CD4-positive, alpha-beta T cell treated with Interleukin-4 for 1 hour (primary cell): ENCODE data around the gene CSTPP1.

Source experiments
- DNase-seq, 2 donors: peaks; one replicate each; pipeline ENCODE4 v3.0.0-alpha.2; 2020 to 2022

The CSTPP1 gene

GRCh38 chr11:46999217-46999616, 62.7 kb downstream of the CSTPP1 start:
- DNase-seq: no peak

- no peak for DNase-seq
These were observed 63.5 kb downstream of the CSTPP1 start for GRCh38 chr11:47000033-47000432.

- DNase-seq: no peak
These were observed 65.2 kb downstream of the CSTPP1 start for GRCh38 chr11:47001781-47002181.

- no peak for DNase-seq
These were observed 65.8 kb downstream of the CSTPP1 start for GRCh38 chr11:47002390-47002789.

GRCh38 chr11:47003180-47003877, 66.8 kb downstream of the CSTPP1 start:
- no peak for DNase-seq

GRCh38 chr11:47004595-47005033, 68.1 kb downstream of the CSTPP1 start:
- no peak for DNase-seq

GRCh38 chr11:47005441-47005840, 68.9 kb downstream of the CSTPP1 start:
- no peak for DNase-seq

GRCh38 chr11:47007579-47007978, 71.0 kb downstream of the CSTPP1 start:
- DNase-seq: no peak

- no peak for DNase-seq
These were observed 73.6 kb downstream of the CSTPP1 start for GRCh38 chr11:47010179-47010578.

- DNase-seq: no peak
These were observed 77.5 kb downstream of the CSTPP1 start for GRCh38 chr11:47014097-47014496.

- no peak for DNase-seq
These were observed 82.1 kb downstream of the CSTPP1 start for GRCh38 chr11:47018637-47019036.

GRCh38 chr11:47020793-47021526, 84.4 kb downstream of the CSTPP1 start:
- DNase-seq: no peak

GRCh38 chr11:47021527-47021818, 84.9 kb downstream of the CSTPP1 start:
- DNase-seq: no peak

GRCh38 chr11:47021965-47022364, 85.4 kb downstream of the CSTPP1 start:
- DNase-seq: no peak

GRCh38 chr11:47028195-47029093, 91.9 kb downstream of the CSTPP1 start:
- DNase-seq: no peak

- no peak for DNase-seq
These were observed 96.9 kb downstream of the CSTPP1 start for GRCh38 chr11:47033439-47033838.

- DNase-seq: no peak
These were observed 97.5 kb downstream of the CSTPP1 start for GRCh38 chr11:47034091-47034490.

GRCh38 chr11:47035108-47035507, 98.5 kb downstream of the CSTPP1 start:
- no peak for DNase-seq

- DNase-seq: no peak
These were observed 107.6 kb downstream of the CSTPP1 start for GRCh38 chr11:47044119-47044518.

GRCh38 chr11:47047972-47048371, 111.4 kb downstream of the CSTPP1 start:
- DNase-seq: no peak

- no peak for DNase-seq
These were observed 113.7 kb downstream of the CSTPP1 start for GRCh38 chr11:47050284-47050683.

GRCh38 chr11:47051217-47051616, 114.7 kb downstream of the CSTPP1 start:
- no peak for DNase-seq

- DNase-seq: no peak
These were observed 115.6 kb downstream of the CSTPP1 start for GRCh38 chr11:47052165-47052564.

- no peak for DNase-seq
These were observed 116.0 kb downstream of the CSTPP1 start for GRCh38 chr11:47052576-47052975.
